Sigmoid colon (tissue), 4 donors: ENCODE measurements around the gene ACOXL.

Experiments used
- EP300 ChIP-seq, 4 donors: sonication (generic); formaldehyde crosslinking; IDR thresholded peaks; one replicate each; pipeline ENCODE4 v1.6.1; 2017; ENCODE audit warnings: antibody characterized with exemption in 4 of 4
- POLR2A ChIP-seq, 2 donors: fragments of 450-650 bp; IDR thresholded peaks; one replicate each; pipeline ENCODE4 v1.6.1; 2016; ENCODE audit warnings: antibody characterized with exemption in 2 of 2, mild to moderate bottlenecking in 2 of 2, moderate library complexity in 2 of 2
- POLR2AphosphoS5 ChIP-seq, 4 donors: sonication (generic); formaldehyde crosslinking; IDR thresholded peaks; one replicate each; pipeline ENCODE4 v1.6.1; 2017; ENCODE audit warnings: antibody characterized with exemption in 4 of 4
- TF ChIP-seq, protein P1 (sequence below), 4 experiments: fragments of 450-650 bp in 3 of 4; fragments of 200-600 bp in 1 of 4; IDR thresholded peaks; one replicate each; pipeline ENCODE4 v1.5.1; 2016 to 2019; ENCODE audit warnings: antibody characterized with exemption in 4 of 4, mild to moderate bottlenecking in 3 of 4, moderate library complexity in 2 of 4

DNA sequence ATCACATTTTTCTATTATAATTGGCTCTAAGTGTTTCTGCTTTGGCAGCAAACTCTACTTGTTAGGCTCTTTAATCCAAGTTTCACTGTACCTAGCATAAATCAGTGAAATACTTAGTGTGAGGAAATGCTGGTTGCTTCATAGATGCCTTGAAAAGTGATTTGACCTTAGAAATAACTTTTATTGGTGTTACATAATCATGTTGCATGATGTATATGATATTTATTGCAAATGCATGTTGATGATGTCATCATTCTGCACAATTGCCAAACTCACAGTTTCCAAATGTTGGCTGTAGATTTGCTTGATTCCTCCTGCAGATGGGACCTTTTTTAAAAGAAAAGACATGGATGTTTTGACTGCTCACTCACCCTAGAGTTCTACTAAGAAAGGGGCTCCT, 250.8 kb downstream of the ACOXL start:
- TF ChIP-seq POLR2AphosphoS5 (IDR thresholded peaks at IDR 0.05) (no peak), POLR2A (IDR thresholded peaks at IDR 0.05) (no peak), EP300 (IDR thresholded peaks at IDR 0.05) (no peak)
- TF ChIP-seq, protein P1, sequence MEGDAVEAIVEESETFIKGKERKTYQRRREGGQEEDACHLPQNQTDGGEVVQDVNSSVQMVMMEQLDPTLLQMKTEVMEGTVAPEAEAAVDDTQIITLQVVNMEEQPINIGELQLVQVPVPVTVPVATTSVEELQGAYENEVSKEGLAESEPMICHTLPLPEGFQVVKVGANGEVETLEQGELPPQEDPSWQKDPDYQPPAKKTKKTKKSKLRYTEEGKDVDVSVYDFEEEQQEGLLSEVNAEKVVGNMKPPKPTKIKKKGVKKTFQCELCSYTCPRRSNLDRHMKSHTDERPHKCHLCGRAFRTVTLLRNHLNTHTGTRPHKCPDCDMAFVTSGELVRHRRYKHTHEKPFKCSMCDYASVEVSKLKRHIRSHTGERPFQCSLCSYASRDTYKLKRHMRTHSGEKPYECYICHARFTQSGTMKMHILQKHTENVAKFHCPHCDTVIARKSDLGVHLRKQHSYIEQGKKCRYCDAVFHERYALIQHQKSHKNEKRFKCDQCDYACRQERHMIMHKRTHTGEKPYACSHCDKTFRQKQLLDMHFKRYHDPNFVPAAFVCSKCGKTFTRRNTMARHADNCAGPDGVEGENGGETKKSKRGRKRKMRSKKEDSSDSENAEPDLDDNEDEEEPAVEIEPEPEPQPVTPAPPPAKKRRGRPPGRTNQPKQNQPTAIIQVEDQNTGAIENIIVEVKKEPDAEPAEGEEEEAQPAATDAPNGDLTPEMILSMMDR (IDR thresholded peaks at IDR 0.05): no peak
